22Rv1 (cell line): Measurements from ENCODE around the gene KIF26B.

ENCODE experiments used
- H3K27ac ChIP-seq: fragments of 450-650 bp; 2 replicates; pipeline ENCODE4 v1.5.1; 2017
- ZFX ChIP-seq: fragments of 450-650 bp; IDR thresholded peaks from 2 replicates; pipeline ENCODE4 v1.6.1; 2017; ENCODE audit warnings: antibody characterized with exemption, borderline replicate concordance
- TF ChIP-seq, protein P1 (sequence below): fragments of 450-650 bp; IDR thresholded peaks from 2 replicates; pipeline ENCODE4 v1.5.1; 2017; ENCODE audit warnings: mild to moderate bottlenecking

The KIF26B gene

DNA sequence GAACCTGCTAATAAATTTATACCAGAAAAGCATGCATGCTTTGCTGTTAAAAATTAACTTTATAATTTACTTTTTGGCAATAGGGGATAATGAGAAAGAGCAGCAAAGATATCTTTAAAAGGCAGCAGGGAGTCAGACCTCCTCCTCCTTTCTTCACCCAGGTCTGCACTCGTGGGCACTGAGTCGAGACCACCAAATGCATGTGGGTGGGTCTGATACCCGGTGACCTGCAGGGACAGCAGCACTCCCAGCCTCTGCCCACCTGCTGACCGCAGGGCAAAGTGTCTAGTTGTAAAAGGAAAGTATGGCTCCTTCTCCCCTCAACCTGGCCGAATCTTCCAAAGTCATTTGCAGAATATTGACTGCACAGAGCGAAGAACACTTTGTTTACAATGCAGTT, 43.7 kb upstream of the KIF26B start:
- no peak for TF ChIP-seq ZFX
- TF ChIP-seq, protein P1, sequence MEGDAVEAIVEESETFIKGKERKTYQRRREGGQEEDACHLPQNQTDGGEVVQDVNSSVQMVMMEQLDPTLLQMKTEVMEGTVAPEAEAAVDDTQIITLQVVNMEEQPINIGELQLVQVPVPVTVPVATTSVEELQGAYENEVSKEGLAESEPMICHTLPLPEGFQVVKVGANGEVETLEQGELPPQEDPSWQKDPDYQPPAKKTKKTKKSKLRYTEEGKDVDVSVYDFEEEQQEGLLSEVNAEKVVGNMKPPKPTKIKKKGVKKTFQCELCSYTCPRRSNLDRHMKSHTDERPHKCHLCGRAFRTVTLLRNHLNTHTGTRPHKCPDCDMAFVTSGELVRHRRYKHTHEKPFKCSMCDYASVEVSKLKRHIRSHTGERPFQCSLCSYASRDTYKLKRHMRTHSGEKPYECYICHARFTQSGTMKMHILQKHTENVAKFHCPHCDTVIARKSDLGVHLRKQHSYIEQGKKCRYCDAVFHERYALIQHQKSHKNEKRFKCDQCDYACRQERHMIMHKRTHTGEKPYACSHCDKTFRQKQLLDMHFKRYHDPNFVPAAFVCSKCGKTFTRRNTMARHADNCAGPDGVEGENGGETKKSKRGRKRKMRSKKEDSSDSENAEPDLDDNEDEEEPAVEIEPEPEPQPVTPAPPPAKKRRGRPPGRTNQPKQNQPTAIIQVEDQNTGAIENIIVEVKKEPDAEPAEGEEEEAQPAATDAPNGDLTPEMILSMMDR, result no peak
- no peak overlapping the region for H3K27ac ChIP-seq

DNA sequence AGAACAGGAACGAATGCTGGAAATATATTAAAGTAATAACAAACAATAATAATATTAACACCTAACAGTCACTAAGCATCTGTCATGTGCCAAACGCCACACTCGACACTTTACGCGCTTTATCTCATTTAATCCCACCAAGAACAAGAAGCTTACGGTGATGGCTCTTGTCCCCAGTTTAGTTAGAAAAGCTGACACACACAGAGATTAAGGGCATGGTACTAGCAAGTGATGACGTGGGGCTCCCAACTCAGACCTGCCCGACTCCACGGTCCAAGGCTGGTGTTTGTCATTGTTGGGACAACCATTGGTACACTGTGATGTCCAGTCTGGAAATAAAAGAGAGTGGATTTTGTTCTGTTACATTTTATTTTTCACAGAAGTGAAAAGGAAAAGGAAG, 41.1 kb upstream of the KIF26B start:
- TF ChIP-seq ZFX, result no peak
- TF ChIP-seq, protein P1, result no peak
- H3K27ac ChIP-seq, result no peak overlapping the region

DNA sequence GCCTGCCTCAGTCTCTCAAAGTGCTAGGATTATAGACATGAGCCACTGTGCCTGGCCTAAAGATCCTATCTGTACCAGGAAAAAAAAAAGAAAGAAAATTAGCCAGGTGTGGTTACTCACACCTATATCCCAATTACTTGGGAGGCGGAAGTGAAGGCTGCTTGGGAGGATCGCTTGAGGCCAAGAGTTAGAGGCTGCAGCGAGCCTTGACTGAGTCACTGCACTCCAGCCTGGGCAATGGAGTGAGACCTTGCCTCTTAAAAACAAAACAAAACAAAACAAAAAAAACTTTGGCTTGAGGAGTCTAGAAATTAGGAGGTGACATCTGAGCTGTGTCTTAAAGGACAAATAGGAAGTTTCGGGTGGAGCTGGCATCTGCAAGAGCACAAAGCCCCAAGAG, 38.7 kb upstream of the KIF26B start:
- TF ChIP-seq, protein P1, result no peak
- no peak for TF ChIP-seq ZFX
- H3K27ac ChIP-seq, result no peak overlapping the region

DNA sequence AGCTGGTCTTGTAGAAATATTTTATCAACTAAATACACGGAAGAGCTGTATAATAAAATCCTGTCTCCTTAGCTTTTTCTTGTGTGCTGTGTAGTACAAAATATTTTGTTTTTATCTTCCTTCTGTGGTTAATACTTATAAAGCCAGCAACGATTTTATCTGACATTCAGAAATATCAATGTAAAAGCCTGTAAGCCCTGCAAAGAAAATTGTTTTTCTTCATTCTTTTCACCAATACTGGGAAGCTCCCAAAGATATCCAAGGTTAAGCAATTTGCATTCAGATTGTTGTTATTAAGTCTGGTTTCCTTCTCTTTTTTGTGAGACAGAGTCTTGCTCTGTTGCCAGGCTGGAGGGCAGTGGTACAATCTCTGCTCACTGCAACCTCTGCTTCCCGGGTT, 38.0 kb upstream of the KIF26B start:
- TF ChIP-seq, protein P1, result no peak
- no peak for TF ChIP-seq ZFX
- H3K27ac ChIP-seq, result no peak overlapping the region

DNA sequence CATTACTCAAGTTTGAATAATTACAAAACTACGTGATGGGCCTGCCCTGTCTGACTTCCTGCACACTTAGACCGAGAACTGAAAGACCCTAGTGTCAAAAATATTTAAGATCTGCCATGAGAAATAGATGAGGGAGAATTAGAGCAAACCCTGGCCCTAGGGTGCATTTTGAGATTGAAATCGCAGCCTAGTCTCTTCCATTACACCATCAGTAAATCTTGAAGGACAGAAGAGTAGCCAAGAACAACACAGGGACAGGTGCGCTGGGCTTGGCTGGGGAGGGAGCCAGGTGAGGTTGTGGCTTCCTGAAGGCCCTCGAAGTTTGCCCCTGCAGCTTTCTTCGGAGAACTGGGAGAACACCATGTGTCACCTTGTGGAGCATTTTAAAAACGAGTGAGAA, 36.7 kb upstream of the KIF26B start:
- no peak overlapping the region for H3K27ac ChIP-seq
- no peak for TF ChIP-seq ZFX
- TF ChIP-seq, protein P1, result no peak

DNA sequence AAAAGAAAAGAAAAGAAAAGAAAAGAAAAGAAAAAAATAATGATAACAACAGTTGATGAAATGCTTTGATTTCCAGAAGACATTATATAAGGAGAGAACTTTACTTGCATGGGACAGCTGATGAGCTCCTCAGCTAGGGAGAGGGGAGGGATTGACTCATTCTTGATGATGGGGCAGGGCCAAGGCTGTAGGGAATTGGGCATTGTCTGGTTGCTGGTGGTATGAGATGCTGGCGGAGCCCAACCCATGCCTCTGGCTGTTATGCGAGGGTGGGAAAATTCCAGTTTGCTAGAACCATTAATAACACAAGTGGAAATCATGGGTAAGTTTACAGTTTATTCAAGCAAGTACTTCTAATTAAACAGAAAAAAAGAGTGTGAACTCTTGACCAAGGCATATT, 36.0 kb upstream of the KIF26B start:
- no peak overlapping the region for H3K27ac ChIP-seq
- TF ChIP-seq, protein P1, result no peak
- no peak for TF ChIP-seq ZFX

DNA sequence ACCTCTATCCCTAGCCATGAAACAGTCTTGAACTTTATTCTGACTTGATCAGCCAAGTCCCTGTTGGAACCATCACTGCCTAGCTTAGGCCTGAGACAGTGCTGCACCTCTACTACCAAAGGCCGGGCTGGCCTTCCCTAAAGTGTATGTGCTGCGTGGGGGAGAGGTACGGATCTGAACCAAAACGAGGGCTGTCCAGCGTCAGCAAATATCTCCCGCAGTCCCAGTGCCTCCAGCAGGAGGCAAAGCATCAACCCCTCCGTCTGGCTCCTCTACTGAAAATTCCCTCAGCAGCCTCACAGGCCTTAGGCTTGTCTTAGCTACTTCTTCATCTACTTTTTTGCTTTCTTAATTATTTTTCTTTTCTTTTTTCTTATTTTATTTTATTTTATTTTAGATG, 33.3 kb upstream of the KIF26B start:
- no peak overlapping the region for H3K27ac ChIP-seq
- TF ChIP-seq, protein P1, result no peak
- TF ChIP-seq ZFX, result no peak
